Caco-2 (cell line): ENCODE measurements around the gene TMEM171. TPM values are rescaled to one million over a fixed set of nuclear protein-coding genes. Genes with fewer than 3 reads are reported as not detected.

Experiments
- BruUV-seq: library from RNA; stranded (reverse); fragments of 400-500 nt; replicated peaks from 2 replicates; lab custom pipeline; 2021; lab: Mats Ljungman, UMichigan
- CTCF ChIA-PET: fragments of 300-600 bp; sonication (Branson Sonifier 250); formaldehyde crosslinking; loops from one replicate; lab custom pipeline; 2022; ENCODE audit warnings: antibody characterized with exemption; lab: Charles Lee
- POLR2A ChIA-PET: fragments of 300-600 bp; sonication (Branson Sonifier 250); formaldehyde crosslinking; loops from one replicate; lab custom pipeline; 2022; ENCODE audit warnings: antibody characterized with exemption; lab: Charles Lee
- DNase-seq, 2 experiments: peaks; one replicate each; pipeline versions ENCODE4 v3.0.0 to v3.0.0-alpha.2; 2020 to 2022
- H3K27me3 ChIP-seq: replicated peaks from 2 replicates; pipeline ENCODE4 v1.6.0; 2011; ENCODE audit warnings: low read length; ENCODE audit not compliant: control insufficient read depth, insufficient read depth
- H3K36me3 ChIP-seq: 2 replicates; pipeline ENCODE4 v1.5.1; 2011; ENCODE audit warnings: low read length; ENCODE audit not compliant: control insufficient read depth, insufficient read depth
- H3K4me1 ChIP-seq: fragments of 250-450 bp; sonication (Bioruptor Pico); 2 replicates; pipeline ENCODE4 v1.5.1; 2020; ENCODE audit warnings: mild to moderate bottlenecking
- H3K4me3 ChIP-seq: 2 replicates; pipeline ENCODE4 v1.5.1; 2011; ENCODE audit warnings: low read depth, mild to moderate bottlenecking, control low read depth, low read length
- H3K9me3 ChIP-seq: fragments of 250-450 bp; sonication (Bioruptor Pico); 2 replicates; pipeline ENCODE4 v1.5.1; 2020; ENCODE audit warnings: mild to moderate bottlenecking, moderate library complexity
- H3K27ac Mint-ChIP-seq: one replicate; pipeline ENCODE4 v1.8.0; 2022; ENCODE audit warnings: mixed read lengths; ENCODE audit not compliant: unreplicated experiment
- H3K27me3 Mint-ChIP-seq: one replicate; pipeline ENCODE4 v1.8.0; 2022; ENCODE audit warnings: mixed read lengths; ENCODE audit not compliant: insufficient read depth, unreplicated experiment
- H3K36me3 Mint-ChIP-seq: one replicate; pipeline ENCODE4 v1.8.0; 2022; ENCODE audit warnings: mild to moderate bottlenecking, mixed read lengths; ENCODE audit not compliant: insufficient read depth, unreplicated experiment
- H3K4me1 Mint-ChIP-seq: one replicate; pipeline ENCODE4 v1.8.0; 2022; ENCODE audit warnings: low read depth, mixed read lengths; ENCODE audit not compliant: unreplicated experiment
- H3K4me3 Mint-ChIP-seq: one replicate; pipeline ENCODE4 v1.8.0; 2022; ENCODE audit warnings: mild to moderate bottlenecking, moderate library complexity, mixed read lengths; ENCODE audit not compliant: unreplicated experiment
- H3K9me3 Mint-ChIP-seq: one replicate; pipeline ENCODE4 v1.8.0; 2022; ENCODE audit warnings: mixed read lengths; ENCODE audit not compliant: unreplicated experiment
- intact Hi-C: fragments of 100-400 bp; cut with micrococcal nuclease; formaldehyde crosslinking; loops from one replicate; pipeline ENCODE4 v1.10.0; 2022; ENCODE audit not compliant: unreplicated experiment
- total RNA-seq: library from RNA; stranded (reverse); gene quantifications from 2 replicates; pipeline ENCODE4 v1.2.3, GENCODE V29; 2022
- TF ChIP-seq, protein P1 (sequence below), 2 experiments: fragments of 200-600 bp in 1 of 2; IDR thresholded peaks; 1 replicate in 1 of 2; 2 replicates in 1 of 2; pipeline versions ENCODE4 v1.5.1 to v1.8.0; 2011 to 2022; ENCODE audit warnings: antibody characterized with exemption in 1 of 2, control low read depth in 1 of 2, inconsistent platforms in 1 of 2, low read depth in 1 of 2, low read length in 1 of 2, mild to moderate bottlenecking in 1 of 2, moderate library complexity in 1 of 2; ENCODE audit not compliant: insufficient read depth in 1 of 2, severe bottlenecking in 1 of 2, unreplicated experiment in 1 of 2

TMEM171 gene
- total RNA-seq, 1 experiment from 2014 or later, result 1.2 TPM

DNA sequence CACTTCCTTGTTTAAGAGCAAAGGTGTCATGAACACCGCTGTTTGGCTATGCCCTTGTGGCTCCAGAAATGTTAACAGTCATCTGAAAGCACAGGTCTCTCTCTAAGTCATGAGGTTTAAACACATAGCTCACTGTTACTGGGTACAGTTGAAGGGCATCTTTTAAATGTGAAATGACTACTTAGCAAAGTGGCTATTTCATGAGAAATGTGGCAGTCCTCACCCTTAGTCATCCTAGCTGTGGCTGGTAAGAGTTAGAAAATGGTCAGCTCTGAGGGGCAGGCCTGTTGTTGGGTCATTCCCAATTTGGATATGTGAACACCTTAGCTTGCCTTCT is 24.2 kb upstream of the TMEM171 start:
- H3K9me3 Mint-ChIP-seq, result no peaks in the 10 kb centered on the region
- no peaks in the 10 kb centered on the region for H3K36me3 Mint-ChIP-seq
- peaks cover 16% of the 10 kb centered on the region for H3K4me1 Mint-ChIP-seq
- ChIA-PET CTCF (interaction anchor here (0.6 to 1.2 kb wide), 4 partner anchors 20 to 886 kb away, joined by 3 to 6 read pairs (median 4); no protein-coding TSS in a partner anchor), POLR2A (no interaction called here)
- no peak overlapping the region for H3K27ac Mint-ChIP-seq
- H3K9me3 ChIP-seq, result no peaks in the 10 kb centered on the region
- H3K27me3 ChIP-seq, result no peaks in the 10 kb centered on the region
- no peak overlapping the region for H3K4me3 Mint-ChIP-seq
- TF ChIP-seq, protein P1, sequence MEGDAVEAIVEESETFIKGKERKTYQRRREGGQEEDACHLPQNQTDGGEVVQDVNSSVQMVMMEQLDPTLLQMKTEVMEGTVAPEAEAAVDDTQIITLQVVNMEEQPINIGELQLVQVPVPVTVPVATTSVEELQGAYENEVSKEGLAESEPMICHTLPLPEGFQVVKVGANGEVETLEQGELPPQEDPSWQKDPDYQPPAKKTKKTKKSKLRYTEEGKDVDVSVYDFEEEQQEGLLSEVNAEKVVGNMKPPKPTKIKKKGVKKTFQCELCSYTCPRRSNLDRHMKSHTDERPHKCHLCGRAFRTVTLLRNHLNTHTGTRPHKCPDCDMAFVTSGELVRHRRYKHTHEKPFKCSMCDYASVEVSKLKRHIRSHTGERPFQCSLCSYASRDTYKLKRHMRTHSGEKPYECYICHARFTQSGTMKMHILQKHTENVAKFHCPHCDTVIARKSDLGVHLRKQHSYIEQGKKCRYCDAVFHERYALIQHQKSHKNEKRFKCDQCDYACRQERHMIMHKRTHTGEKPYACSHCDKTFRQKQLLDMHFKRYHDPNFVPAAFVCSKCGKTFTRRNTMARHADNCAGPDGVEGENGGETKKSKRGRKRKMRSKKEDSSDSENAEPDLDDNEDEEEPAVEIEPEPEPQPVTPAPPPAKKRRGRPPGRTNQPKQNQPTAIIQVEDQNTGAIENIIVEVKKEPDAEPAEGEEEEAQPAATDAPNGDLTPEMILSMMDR (IDR thresholded peaks at IDR 0.05; ENCODE audit: insufficient read depth in 1 of 2, low read depth in 1 of 2, low read length in 1 of 2, severe bottlenecking in 1 of 2, unreplicated experiment in 1 of 2), result no peak
- no peaks in the 10 kb centered on the region for H3K36me3 ChIP-seq
- H3K4me1 ChIP-seq, result peaks cover 11% of the 10 kb centered on the region
- H3K27me3 Mint-ChIP-seq, result no peaks in the 10 kb centered on the region
- BruUV-seq, result no TSS peak
- DNase-seq, result no peak
- intact Hi-C loops, result loop anchor here (5.0 kb wide), 2 partner anchors 41 to 106 kb away; no protein-coding TSS in a partner anchor
- H3K4me3 ChIP-seq, result no peak overlapping the region

GRCh38 chr5:73097740-73098139 is 22.6 kb upstream of the TMEM171 start:
- POLR2A ChIA-PET, result no interaction called here
- CTCF ChIA-PET, result interaction anchor here (0.8 kb wide), 1 partner anchor 118 kb away, joined by 5 read pairs; no protein-coding TSS in a partner anchor

DNA sequence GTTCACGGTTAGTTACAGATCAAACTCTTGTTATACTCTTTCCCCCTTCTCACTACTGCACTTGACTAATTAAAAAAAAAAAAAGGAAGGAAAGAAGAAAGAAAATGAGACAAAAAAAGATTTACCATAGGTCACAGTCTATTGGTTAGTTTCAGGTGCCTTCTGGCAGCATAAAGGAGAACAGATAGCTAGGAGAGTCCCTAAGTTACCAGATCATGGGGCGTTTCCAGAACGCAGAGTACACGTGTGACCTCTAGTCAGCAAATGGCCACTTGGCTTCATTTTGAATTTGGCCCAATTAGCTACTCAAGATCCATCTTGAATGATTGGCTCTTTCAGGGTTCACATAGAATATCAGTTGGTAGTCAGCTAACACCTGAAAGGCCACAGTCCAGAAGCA is 20.3 kb upstream of the TMEM171 start:
- ChIA-PET POLR2A (no interaction called here), CTCF (interaction anchor here (1.3 kb wide), 1 partner anchor 52 kb away, joined by 4 read pairs; no protein-coding TSS in a partner anchor)
- Histone ChIP-seq H3K36me3 (no peaks in the 10 kb centered on the region), H3K27me3 (no peaks in the 10 kb centered on the region), H3K4me1 (peaks cover 11% of the 10 kb centered on the region), H3K9me3 (no peaks in the 10 kb centered on the region), H3K4me3 (no peak overlapping the region)
- intact Hi-C loops, result no loop called here
- no peak for DNase-seq
- TF ChIP-seq, protein P1 (IDR thresholded peaks at IDR 0.05; ENCODE audit: insufficient read depth in 1 of 2, low read depth in 1 of 2, low read length in 1 of 2, severe bottlenecking in 1 of 2, unreplicated experiment in 1 of 2), result no peak
- peaks cover 16% of the 10 kb centered on the region for H3K4me1 Mint-ChIP-seq
- H3K4me3 Mint-ChIP-seq, result no peak overlapping the region
- H3K27me3 Mint-ChIP-seq, result no peaks in the 10 kb centered on the region
- H3K27ac Mint-ChIP-seq, result no peak overlapping the region
- no peaks in the 10 kb centered on the region for H3K36me3 Mint-ChIP-seq
- BruUV-seq, result no TSS peak
- no peaks in the 10 kb centered on the region for H3K9me3 Mint-ChIP-seq

More at GRCh38 chr5:73097740-73098139, 22.6 kb upstream of the TMEM171 start:
- Mint-ChIP-seq H3K27ac (no peak overlapping the region), H3K36me3 (no peaks in the 10 kb centered on the region), H3K4me1 (peaks cover 16% of the 10 kb centered on the region), H3K9me3 (no peaks in the 10 kb centered on the region), H3K4me3 (no peak overlapping the region), H3K27me3 (no peaks in the 10 kb centered on the region)
- H3K4me3 ChIP-seq, result no peak overlapping the region
- H3K9me3 ChIP-seq, result no peaks in the 10 kb centered on the region
- intact Hi-C loops, result loop anchor here (5.0 kb wide), 2 partner anchors 40 to 105 kb away; no protein-coding TSS in a partner anchor
- H3K4me1 ChIP-seq, result peaks cover 11% of the 10 kb centered on the region
- no peak for DNase-seq
- H3K36me3 ChIP-seq, result no peaks in the 10 kb centered on the region
- TF ChIP-seq, protein P1 (IDR thresholded peaks at IDR 0.05; ENCODE audit: insufficient read depth in 1 of 2, low read depth in 1 of 2, low read length in 1 of 2, severe bottlenecking in 1 of 2, unreplicated experiment in 1 of 2), result no peak
- no TSS peak for BruUV-seq
- H3K27me3 ChIP-seq, result no peaks in the 10 kb centered on the region
